ENCODE data around the gene FAU.
A peak's percentile ranks its signal among the peaks of the same experiment; 100 is the strongest.

The FAU gene

DNA sequence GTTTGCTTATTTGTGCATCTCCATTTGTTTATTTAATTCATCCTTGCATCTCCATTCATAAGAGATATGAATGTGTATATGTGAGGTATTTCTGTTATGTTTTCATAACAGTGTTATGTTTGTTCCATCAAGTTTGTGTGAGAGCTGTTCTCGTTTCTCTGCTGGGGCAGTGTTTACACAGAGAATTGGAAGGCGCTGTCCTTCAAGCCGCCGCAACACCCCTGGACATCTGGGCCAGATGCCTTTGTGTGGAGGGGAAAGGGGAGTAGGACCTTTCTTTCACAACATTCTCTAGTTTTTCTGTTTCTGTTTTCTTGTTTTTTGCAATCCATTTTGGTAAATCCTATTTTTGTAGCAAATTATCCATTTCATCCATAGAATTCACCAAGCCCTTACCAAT lies 17.3 kb downstream of the FAU start:
- DNase-seq, result no peak

DNA sequence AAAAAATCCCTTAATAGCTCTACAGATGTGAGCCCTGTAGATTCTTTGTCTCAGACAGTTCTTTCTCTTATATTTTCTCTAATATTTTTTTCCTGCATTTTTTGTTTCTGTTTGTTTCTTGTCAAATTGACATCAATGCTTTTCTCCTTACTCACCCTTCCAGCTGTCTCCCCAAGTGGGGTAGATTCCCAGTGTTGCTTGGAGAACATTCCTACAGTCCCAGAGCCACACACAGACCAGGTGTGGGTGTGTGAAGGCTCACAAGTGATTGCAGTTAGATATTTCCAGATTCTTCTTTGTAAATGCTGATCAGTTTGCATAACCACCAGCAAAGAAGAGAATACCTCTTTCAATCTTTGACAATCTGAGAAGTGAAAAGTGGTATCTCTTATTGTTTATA lies 18.5 kb downstream of the FAU start:
- no peak for DNase-seq

- no peak for DNase-seq
Observed at GRCh38 chr11:65102142-65103095, 19.5 kb downstream of the FAU start.

DNA sequence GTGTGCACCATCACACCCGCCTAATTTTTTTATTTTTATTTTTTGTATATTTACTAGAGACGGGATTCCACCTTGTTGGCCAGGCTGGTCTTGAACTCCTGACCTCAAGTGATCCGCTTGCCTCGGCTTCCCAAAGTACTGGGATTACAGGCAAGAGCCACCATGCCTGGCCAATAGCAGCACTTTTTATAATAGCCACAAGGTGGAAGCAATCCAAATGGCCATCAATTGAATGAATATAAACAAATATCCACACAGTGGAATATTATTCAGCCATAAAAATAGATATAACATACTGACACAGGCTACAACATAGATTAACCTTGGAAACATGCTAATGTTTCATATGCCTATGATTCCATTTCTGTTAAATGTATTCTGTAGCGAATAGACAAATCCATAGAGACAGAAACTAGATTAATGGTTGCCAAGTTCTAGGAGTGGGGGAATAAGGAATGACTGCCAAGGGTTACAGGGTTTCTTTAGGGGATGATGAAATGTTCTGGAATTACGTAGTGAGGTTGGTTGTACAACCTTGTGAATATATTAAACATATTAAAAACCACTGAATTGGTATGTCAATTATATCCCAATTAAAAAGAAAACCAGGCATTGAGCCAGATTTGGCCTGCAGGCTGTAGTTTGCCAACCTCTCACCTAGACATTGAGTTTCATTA lies 21.1 kb downstream of the FAU start:
- DNase-seq, result no peak

DNA sequence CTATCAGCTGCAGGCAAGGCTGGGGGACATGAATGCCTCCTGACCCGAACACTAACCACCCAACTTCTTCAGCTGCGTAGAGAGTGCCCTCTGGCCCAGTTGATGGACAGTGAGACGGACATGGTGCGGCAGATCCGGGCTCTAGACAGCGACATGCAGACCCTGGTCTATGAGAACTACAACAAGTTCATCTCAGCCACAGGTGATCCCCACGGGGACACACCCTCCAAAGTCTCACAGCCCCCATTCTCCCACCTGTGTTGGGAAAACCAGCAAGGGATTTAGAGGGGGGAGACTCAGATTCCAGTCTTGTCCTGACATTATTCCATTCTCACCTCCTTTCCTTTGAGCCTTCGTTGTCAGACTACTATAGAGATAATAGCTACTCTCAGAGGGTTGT lies 25.0 kb downstream of the FAU start:
- no peak for DNase-seq

DNA sequence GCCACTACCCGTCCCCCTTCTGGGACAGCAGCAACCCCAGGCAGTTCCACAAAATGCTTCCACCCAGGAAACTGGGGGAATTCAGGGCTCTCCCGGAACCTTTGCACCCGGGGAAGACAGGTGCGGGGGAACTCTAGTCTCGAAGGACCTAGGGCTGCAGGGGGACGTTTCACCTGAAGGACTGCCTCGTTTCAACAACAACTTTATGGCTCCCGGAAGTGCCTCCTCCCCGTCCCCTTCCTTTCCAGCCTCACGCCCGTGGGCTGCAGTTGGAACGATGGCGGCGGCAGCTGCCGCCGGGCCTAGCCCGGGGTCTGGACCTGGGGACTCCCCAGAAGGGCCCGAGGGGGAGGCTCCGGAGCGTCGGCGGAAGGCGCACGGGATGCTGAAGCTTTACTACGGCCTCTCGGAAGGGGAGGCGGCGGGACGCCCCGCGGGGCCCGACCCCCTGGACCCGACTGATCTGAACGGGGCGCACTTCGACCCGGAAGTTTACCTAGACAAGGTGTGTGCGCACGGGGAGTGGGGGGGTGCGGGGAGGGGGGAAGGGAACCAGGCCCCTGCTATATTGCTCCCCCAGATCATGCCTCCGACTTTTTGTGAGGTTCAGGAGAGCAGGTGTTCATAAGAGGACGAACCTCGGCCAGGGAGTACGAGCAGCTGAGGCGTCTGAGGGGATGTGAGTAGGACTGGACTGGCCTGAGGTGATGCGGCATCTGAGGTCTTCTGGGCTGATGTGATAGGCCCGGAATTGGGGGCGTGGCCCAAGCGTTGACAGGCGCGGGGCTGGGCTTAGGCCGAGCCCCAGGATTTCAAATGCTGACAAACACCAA lies 25.7 kb downstream of the FAU start, which contains the start of gene VPS51:
TSS of gene VPS51 (plus strand) at position 241 of the 833 bp plus-strand sequence. CDS start at position 278, 37 bp downstream.
- peak; percentile 84 for DNase-seq

DNA sequence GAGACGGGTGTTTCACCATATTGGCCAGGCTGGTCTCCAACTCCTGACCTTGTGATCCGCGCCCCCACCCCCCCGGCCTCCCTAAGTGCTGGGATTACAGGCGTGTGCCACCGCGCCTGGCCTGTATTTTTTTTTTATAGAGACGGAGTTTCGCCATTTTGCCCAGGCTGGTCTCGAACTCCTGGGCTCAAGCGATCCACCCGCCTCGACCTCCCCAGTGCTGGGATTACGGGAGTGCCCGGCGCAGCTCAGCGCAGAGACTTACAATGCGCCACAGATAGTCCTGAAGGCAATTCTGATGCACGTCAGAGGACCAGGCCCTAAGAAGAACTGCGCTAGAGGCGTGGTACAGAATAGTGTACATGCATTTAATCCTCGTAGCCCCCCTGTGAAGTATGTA lies 26.5 kb downstream of the FAU start:
- no peak for DNase-seq

GRCh38 chr11:65090628-65091027 lies 31.3 kb downstream of the FAU start:
- no peak for DNase-seq

DNA sequence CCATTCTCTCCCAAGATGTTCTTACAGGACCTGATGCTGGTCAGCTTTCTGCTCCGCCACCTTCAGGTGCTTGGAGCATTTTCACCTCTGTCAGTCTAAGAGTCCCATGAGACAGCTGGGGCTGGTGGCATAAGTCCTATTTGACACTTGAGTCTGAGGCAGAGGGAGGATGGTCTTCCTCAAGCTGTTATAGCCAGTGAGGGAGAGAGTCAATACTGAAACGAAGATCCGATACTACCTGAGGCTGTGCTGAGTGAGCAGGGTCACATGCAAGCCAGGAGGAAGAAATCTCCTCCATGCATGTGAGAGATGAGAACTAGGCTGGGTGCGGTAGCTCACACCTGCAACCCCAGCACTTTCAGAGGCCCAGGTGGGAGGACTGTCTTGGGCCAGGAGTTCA lies 32.3 kb downstream of the FAU start:
- no peak for DNase-seq

DNA sequence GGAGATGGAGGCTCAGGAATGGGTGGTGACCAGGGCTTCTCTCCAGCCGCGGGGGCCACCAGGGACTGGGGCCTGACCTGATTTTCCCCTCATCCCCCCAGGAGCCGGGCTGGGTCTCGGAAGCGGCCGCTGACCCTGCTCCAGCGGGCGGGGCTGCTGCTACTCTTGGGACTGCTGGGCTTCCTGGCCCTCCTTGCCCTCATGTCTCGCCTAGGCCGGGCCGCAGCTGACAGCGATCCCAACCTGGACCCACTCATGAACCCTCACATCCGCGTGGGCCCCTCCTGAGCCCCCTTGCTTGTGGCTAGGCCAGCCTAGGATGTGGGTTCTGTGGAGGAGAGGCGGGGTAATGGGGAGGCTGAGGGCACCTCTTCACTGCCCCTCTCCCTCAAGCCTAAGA lies 34.1 kb downstream of the FAU start:
- no peak for DNase-seq

- no peak for DNase-seq
Observed at GRCh38 chr11:65087216-65087615, 34.7 kb downstream of the FAU start.

DNA sequence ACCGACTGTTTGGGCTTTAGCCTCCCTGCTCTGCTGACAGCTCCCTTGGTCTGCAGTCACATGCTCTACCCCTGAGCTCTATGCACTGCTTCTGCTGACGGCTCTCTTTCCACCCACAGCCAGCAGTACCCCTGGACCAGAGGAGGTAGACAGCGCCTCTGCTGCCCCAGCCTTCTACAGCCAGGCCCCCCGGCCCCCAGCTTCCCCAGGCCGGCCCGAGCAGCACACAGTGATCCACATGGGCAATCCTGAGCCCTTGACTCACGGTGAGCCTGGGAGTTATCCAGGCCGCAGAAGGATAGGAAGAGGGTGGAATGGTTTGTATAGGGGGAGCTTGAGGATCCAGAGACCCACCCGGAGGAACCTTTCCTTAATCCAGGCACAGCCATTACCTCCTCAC lies 35.1 kb downstream of the FAU start:
- no peak for DNase-seq

- no peak for DNase-seq
Observed at GRCh38 chr11:65085446-65085845, 36.5 kb downstream of the FAU start.

GRCh38 chr11:65084598-65085375 lies 37.1 kb downstream of the FAU start:
- DNase-seq, result no peak

- peak; percentile 96 for DNase-seq
Observed at GRCh38 chr11:65083834-65084597, 37.9 kb downstream of the FAU start, which contains the start of the genes CDCA5 and ZFPL1. Gene CDCA5, minus strand, starts transcription at chr11:65084040. Its CDS starts 62 bp downstream, at chr11:65083978. Gene ZFPL1, plus strand, starts transcription at chr11:65084222. Its CDS starts 477 bp downstream, at chr11:65084699.

- DNase-seq, result no peak
Observed at GRCh38 chr11:65083134-65083833, 38.6 kb downstream of the FAU start.

- no peak for DNase-seq
Observed at GRCh38 chr11:65078786-65079342, 43.1 kb downstream of the FAU start.

DNA sequence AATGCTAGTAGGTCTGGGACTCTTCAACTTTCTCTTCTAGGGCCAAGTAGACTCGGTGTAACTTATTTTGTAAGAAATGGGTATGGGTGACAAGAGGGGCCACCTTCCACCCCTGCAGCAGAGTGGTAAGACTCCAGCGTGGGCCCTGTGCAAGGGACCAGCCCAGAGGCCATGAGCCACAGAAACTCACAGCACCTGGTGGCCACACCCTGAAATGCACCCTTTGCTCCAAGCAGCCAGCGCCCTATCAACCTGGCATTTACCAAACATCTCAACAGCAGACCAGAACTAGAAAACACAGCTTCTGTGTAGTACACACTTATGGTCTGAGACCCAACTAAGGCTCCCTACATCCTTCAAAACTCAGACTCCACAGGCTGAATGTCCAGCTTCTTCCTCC lies 43.8 kb downstream of the FAU start:
- DNase-seq, result peak; percentile 71

DNA sequence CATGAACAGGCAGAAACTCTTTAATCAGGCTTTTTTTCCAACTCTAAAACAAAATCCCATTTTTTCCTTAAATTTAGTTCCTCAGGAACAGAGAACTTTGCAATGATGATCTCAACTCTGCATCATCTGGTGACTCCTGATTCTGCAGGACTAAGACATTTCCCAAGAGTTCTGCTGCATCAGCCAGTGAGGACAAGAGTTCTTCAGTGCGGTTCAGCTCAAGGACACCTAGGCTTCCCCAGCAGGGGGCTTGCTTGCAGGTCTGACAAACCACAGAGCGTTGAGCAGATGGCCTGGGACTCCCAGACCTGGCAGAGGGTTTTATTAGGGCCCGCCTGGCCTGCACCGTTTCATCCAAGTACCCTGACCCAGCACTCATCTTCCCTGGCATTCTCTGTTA lies 44.5 kb downstream of the FAU start:
- DNase-seq, result no peak

DNA sequence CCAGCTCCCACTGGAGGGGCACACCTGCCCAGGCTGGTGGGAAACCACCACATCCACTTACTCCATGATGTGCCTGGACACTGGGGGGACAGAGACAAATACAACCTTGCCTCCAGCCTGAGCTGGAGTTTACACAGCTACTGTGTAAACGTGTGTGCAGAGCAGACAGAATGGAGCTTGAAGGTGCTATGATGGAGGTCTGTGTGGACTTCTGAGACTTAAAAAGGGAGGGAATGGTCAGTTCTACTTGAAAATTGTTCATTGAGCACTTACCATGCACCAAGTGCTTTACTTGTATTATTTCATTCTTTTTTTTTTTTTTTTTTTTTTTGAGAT lies 49.3 kb downstream of the FAU start:
- no peak for DNase-seq

All from activated gamma-delta T cell treated with Interleukin-2 at 50 U/mL for 16 hours (primary cell).